AG04450 (cell line): ENCODE results near the gene FILIP1. TPM values are rescaled to one million over a fixed set of nuclear protein-coding genes. Genes with fewer than 3 reads are reported as not detected.

Experiments
- CTCF ChIA-PET: fragments of 300-600, 350-600 bp; formaldehyde crosslinking; extraction: SDS; loops from one replicate; lab custom pipeline; 2022; ENCODE audit warnings: antibody characterized with exemption, inconsistent platforms; lab: Charles Lee
- POLR2A ChIA-PET: fragments of 350-600 bp; formaldehyde crosslinking; extraction: SDS; loops from one replicate; lab custom pipeline; 2021; ENCODE audit warnings: antibody characterized with exemption, inconsistent platforms; lab: Yijun Ruan, JAX
- DNase-seq: peaks from one replicate; pipeline ENCODE4 v3.0.0-alpha.2; 2011; ENCODE audit warnings: low read depth, low spot score
- H3K27ac ChIP-seq: one replicate; pipeline ENCODE4 v1.5.1; 2012; ENCODE audit warnings: low read depth, low read length, control low read depth
- H3K27me3 ChIP-seq: one replicate; pipeline ENCODE4 v1.6.0; 2012; ENCODE audit warnings: low read length; ENCODE audit not compliant: control insufficient read depth, insufficient read depth
- H3K4me3 ChIP-seq: 2 replicates; pipeline ENCODE4 v1.5.1; 2011; ENCODE audit warnings: mild to moderate bottlenecking, low read depth, low read length, control low read depth
- H3K9me3 ChIP-seq: 2 replicates; pipeline ENCODE4 v1.5.1; 2012; ENCODE audit warnings: low read length; ENCODE audit not compliant: control insufficient read depth, insufficient read depth
- polyA minus RNA-seq: library from RNA; depleted of rRNA, polyadenylated mRNA; stranded (reverse); fragments of >200 nt; gene quantifications from 2 replicates; pipeline ENCODE4 v1.2.3, GENCODE V29; 2011; rRNA and poly(A)+ RNA removed
- polyA plus RNA-seq: library from polyadenylated mRNA; depleted of rRNA; stranded (reverse); fragments of >200 nt; gene quantifications from 2 replicates; pipeline ENCODE4 v1.2.3, GENCODE V29; 2011; rRNA removed
- TF ChIP-seq, protein P1 (sequence below): IDR thresholded peaks from 2 replicates; pipeline ENCODE4 v1.5.1; 2011; ENCODE audit warnings: low read depth, low read length, control low read depth, inconsistent platforms

The FILIP1 gene, protein sequence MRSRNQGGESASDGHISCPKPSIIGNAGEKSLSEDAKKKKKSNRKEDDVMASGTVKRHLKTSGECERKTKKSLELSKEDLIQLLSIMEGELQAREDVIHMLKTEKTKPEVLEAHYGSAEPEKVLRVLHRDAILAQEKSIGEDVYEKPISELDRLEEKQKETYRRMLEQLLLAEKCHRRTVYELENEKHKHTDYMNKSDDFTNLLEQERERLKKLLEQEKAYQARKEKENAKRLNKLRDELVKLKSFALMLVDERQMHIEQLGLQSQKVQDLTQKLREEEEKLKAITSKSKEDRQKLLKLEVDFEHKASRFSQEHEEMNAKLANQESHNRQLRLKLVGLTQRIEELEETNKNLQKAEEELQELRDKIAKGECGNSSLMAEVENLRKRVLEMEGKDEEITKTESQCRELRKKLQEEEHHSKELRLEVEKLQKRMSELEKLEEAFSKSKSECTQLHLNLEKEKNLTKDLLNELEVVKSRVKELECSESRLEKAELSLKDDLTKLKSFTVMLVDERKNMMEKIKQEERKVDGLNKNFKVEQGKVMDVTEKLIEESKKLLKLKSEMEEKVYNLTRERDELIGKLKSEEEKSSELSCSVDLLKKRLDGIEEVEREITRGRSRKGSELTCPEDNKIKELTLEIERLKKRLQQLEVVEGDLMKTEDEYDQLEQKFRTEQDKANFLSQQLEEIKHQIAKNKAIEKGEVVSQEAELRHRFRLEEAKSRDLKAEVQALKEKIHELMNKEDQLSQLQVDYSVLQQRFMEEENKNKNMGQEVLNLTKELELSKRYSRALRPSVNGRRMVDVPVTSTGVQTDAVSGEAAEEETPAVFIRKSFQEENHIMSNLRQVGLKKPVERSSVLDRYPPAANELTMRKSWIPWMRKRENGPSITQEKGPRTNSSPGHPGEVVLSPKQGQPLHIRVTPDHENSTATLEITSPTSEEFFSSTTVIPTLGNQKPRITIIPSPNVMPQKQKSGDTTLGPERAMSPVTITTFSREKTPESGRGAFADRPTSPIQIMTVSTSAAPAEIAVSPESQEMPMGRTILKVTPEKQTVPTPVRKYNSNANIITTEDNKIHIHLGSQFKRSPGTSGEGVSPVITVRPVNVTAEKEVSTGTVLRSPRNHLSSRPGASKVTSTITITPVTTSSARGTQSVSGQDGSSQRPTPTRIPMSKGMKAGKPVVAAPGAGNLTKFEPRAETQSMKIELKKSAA (N-terminal part only)
- 0.10 and 0.12 TPM in 2 replicates for polyA plus RNA-seq
- polyA minus RNA-seq: 0.05 and 0.09 TPM in 2 replicates

DNA sequence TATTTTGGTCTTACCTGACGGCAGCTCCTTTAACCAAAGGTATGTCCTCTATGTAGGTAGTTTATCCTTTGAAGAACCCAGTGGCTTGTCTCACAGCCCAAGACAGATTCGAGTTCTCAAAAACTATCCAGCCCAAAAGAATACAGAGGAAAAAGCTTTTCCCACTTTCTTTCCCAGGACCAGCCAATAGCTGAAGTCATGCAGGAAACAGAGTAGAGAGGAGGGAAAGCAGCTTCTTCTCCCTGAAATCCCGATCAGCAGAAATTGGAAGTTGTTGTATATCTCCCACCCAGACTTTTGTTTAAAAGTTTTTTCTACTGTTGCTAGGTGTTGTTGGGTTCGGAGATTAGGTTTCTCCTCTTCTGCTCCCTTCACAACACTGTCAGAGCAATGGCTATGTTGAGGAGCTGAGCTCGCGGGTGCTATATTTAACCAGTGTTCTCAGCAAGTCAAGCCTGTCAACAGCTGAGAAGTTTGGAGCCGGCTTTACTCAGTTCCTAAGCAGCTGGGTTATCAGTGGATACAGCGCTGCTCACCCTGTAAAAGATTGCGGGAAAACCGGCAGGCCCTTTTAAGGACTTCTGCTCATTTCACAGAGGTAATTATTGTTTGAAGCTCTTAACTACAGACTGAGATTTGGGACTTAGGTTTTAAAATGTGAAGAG, at the start of gene FILIP1:
Gene FILIP1 (minus strand): TSS at position 401 of the 665 bp plus-strand sequence. CDS start 78,828 bp downstream, outside the sequence.
- H3K27me3 ChIP-seq: no peaks in the 10 kb centered on the region
- no peak within 1 kb of the TSS for H3K27ac ChIP-seq
- ChIA-PET CTCF (interaction anchor here (0.8 to 1.1 kb wide), 2 partner anchors 8 to 10 kb away, joined by 3 to 4 read pairs; no protein-coding TSS in a partner anchor), POLR2A (interaction anchor here (0.6 to 1.2 kb wide), 2 partner anchors 86 to 209 kb away, joined by 3 read pairs; no protein-coding TSS in a partner anchor)
- peak within 1 kb of the TSS; percentile 43 for H3K4me3 ChIP-seq
- TF ChIP-seq, protein P1, sequence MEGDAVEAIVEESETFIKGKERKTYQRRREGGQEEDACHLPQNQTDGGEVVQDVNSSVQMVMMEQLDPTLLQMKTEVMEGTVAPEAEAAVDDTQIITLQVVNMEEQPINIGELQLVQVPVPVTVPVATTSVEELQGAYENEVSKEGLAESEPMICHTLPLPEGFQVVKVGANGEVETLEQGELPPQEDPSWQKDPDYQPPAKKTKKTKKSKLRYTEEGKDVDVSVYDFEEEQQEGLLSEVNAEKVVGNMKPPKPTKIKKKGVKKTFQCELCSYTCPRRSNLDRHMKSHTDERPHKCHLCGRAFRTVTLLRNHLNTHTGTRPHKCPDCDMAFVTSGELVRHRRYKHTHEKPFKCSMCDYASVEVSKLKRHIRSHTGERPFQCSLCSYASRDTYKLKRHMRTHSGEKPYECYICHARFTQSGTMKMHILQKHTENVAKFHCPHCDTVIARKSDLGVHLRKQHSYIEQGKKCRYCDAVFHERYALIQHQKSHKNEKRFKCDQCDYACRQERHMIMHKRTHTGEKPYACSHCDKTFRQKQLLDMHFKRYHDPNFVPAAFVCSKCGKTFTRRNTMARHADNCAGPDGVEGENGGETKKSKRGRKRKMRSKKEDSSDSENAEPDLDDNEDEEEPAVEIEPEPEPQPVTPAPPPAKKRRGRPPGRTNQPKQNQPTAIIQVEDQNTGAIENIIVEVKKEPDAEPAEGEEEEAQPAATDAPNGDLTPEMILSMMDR: no peak
- DNase-seq: peak; percentile 10
- no peaks in the 10 kb centered on the region for H3K9me3 ChIP-seq

DNA sequence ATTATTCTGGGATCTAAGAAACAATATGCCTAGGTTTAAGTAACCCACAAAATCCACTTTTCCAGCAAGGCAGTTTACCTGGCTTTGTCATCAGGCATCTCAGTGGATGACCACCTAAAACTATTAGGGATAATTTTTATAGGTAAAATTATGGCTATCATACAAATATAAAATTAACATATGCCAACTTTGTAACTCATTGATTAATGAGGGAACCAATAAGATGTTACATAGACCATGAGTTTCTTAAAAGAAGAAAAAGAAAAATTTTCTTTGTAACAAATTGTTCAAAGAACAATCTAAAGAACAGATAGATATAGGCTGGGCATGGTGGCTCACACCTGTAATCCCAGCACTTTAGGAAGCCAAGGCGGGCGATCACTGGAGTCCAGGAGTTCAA, 49.7 kb upstream of the FILIP1 start:
- H3K4me3 ChIP-seq: no peak overlapping the region
- DNase-seq: no peak
- POLR2A ChIA-PET: no interaction called here
- CTCF ChIA-PET: interaction anchor here (1.3 kb wide), 1 partner anchor 276 kb away, joined by 5 read pairs; no protein-coding TSS in a partner anchor
- TF ChIP-seq, protein P1: no peak
- H3K9me3 ChIP-seq: peaks cover 2% of the 10 kb centered on the region
- no peak overlapping the region for H3K27ac ChIP-seq
- no peaks in the 10 kb centered on the region for H3K27me3 ChIP-seq

DNA sequence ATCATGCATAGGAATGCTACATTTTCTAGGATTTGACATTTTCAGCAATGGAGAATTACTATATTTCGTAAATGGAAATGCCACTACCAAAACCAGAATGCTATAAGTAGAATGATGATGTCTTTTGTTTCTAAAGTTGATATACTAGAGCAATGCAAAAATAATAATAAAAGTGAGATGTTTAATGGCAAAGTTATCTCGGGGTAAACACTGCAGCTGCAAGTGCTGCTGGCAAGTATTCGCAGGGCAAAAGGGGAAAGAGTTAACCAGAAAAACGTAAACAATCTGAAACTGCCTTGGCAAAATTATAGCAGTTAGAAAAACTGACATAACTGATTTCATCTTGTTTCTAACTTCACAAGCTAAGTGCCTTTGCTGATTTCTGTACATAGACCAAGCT, 45.5 kb upstream of the FILIP1 start:
- TF ChIP-seq, protein P1: no peak
- no peak for DNase-seq
- no peaks in the 10 kb centered on the region for H3K27me3 ChIP-seq

DNA sequence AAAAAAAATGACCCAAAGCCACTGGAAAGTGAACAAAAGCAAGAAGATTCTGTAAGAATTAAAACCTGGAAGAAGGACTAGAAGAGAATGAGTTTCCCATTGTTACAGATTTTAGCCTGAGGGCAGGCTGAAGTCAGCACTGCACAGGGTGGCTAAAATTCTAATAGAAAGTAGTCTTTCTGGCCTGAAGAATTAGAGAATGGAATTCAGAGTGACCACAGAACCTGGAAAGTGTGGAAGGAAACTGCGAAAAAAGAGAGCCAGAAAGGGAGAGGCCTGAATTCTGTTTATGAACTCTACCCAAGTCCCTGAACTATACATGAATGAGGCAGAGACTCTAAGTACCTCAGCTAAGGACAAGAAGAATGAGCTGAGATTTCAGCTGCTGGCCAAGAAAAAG, 38.9 kb upstream of the FILIP1 start:
- H3K4me3 ChIP-seq: no peak overlapping the region
- POLR2A ChIA-PET: no interaction called here
- DNase-seq: no peak
- TF ChIP-seq, protein P1: no peak
- CTCF ChIA-PET: no interaction called here
- H3K27ac ChIP-seq: no peak overlapping the region
- H3K27me3 ChIP-seq: no peaks in the 10 kb centered on the region
- no peaks in the 10 kb centered on the region for H3K9me3 ChIP-seq

More for the DNA sequence above, 45.5 kb upstream of the FILIP1 start:
- ChIA-PET CTCF (interaction anchor here (0.6 kb wide), 1 partner anchor 272 kb away, joined by 4 read pairs; no protein-coding TSS in a partner anchor), POLR2A (no interaction called here)
- Histone ChIP-seq H3K9me3 (peaks cover 2% of the 10 kb centered on the region), H3K27ac (no peak overlapping the region), H3K4me3 (no peak overlapping the region)
